HepG2 (cell line): Measurements from ENCODE around the gene MIA.

ENCODE experiments used
- E2F5 ChIP-seq: sonication (generic); formaldehyde crosslinking; conservative IDR thresholded peaks from 2 replicates; pipeline ENCODE4 v1.4.0; 2020; ENCODE audit warnings: missing genetic modification reagents
- GLI4 ChIP-seq: sonication (generic); formaldehyde crosslinking; IDR thresholded peaks from 2 replicates; pipeline ENCODE4 v1.5.1; 2020; ENCODE audit warnings: missing genetic modification reagents, mild to moderate bottlenecking, moderate library complexity, borderline replicate concordance

GRCh38 chr19:40808497-40808896 is 33.2 kb downstream of the MIA start:
- no peak for TF ChIP-seq E2F5 (CRISPR knock-in tag)
- no peak for TF ChIP-seq GLI4 (CRISPR knock-in tag)
